CD4-positive, alpha-beta T cell (primary cell): ENCODE data around the gene VEPH1. TPM values are rescaled to one million over a fixed set of nuclear protein-coding genes. Genes with fewer than 3 reads are reported as not detected.

Experiments
- ATAC-seq: fragments of 200-7000 bp; cut with Tn5 transposase; one replicate; pipeline ENCODE4 v1.10.0; 2022; ENCODE audit warnings: mild to moderate bottlenecking; ENCODE audit not compliant: poor library complexity
- CTCF ChIA-PET: fragments of 350-600 bp; sonication (Branson Sonifier 250); formaldehyde crosslinking; loops from one replicate; lab custom pipeline; 2021; ENCODE audit warnings: antibody characterized with exemption, inconsistent platforms; lab: Charles Lee
- POLR2A ChIA-PET: fragments of 350-600 bp; sonication (Branson Sonifier 250); formaldehyde crosslinking; loops from one replicate; lab custom pipeline; 2021; ENCODE audit warnings: antibody characterized with exemption, inconsistent platforms; lab: Charles Lee
- DNase-seq, 14 experiments: peaks; one replicate each; pipeline ENCODE4 v3.0.0-alpha.2; 2013 to 2020; ENCODE audit warnings: mixed read lengths in 2 of 14
- H3K27ac ChIP-seq, 2 donors: one replicate each; pipeline versions ENCODE4 v1.5.1 to v1.7.0; 2013; ENCODE audit warnings: low read length in 2 of 2, low read depth in 1 of 2, mild to moderate bottlenecking in 1 of 2
- H3K27me3 ChIP-seq, 2 experiments: 1 replicate in 1 of 2; 2 replicates in 1 of 2; pipeline versions ENCODE4 v1.6.1 to v1.7.0; 2013; ENCODE audit warnings: low read length in 2 of 2, control low read depth in 1 of 2, mild to moderate bottlenecking in 1 of 2, moderate library complexity in 1 of 2; ENCODE audit not compliant: insufficient read depth in 2 of 2, control insufficient read depth in 1 of 2
- H3K36me3 ChIP-seq: one replicate; pipeline ENCODE4 v1.6.1; 2013; ENCODE audit warnings: low read length, control low read depth; ENCODE audit not compliant: insufficient read depth
- H3K4me1 ChIP-seq: one replicate; pipeline ENCODE4 v1.6.1; 2013; ENCODE audit warnings: low read length, control low read depth; ENCODE audit not compliant: insufficient read depth
- H3K4me3 ChIP-seq: one replicate; pipeline ENCODE4 v1.5.1; 2013; ENCODE audit warnings: mild to moderate bottlenecking, low read length, moderate library complexity
- H3K9me3 ChIP-seq, 2 experiments: 1 replicate in 1 of 2; 2 replicates in 1 of 2; pipeline versions ENCODE4 v1.6.1 to v1.7.0; 2013; ENCODE audit warnings: low read length in 2 of 2, mild to moderate bottlenecking in 2 of 2, control low read depth in 1 of 2, moderate library complexity in 1 of 2; ENCODE audit not compliant: control insufficient read depth in 1 of 2, insufficient read depth in 1 of 2
- H3K27ac Mint-ChIP-seq: one replicate; pipeline ENCODE4 v1.8.0; 2020; ENCODE audit warnings: mixed read lengths
- H3K27me3 Mint-ChIP-seq: one replicate; pipeline ENCODE4 v1.8.0; 2021; ENCODE audit warnings: mixed read lengths
- H3K36me3 Mint-ChIP-seq: one replicate; pipeline ENCODE4 v1.8.0; 2021; ENCODE audit warnings: low read depth, mixed read lengths
- H3K4me1 Mint-ChIP-seq: one replicate; pipeline ENCODE4 v1.8.0; 2021; ENCODE audit warnings: low read depth, mixed read lengths
- H3K4me3 Mint-ChIP-seq: one replicate; pipeline ENCODE4 v1.8.0; 2020; ENCODE audit warnings: mild to moderate bottlenecking, mixed read lengths
- H3K9me3 Mint-ChIP-seq: one replicate; pipeline ENCODE4 v1.8.0; 2020; ENCODE audit warnings: mixed read lengths
- CTCF ChIP-seq: fragments of 200-600 bp; IDR thresholded peaks from one replicate; pipeline ENCODE4 v1.8.0; 2022; ENCODE audit warnings: antibody characterized with exemption, mild to moderate bottlenecking
- intact Hi-C, 2 experiments: fragments of 100-400 bp; cut with DNase I in 1 of 2; cut with micrococcal nuclease in 1 of 2; formaldehyde crosslinking; loops; one replicate each; pipeline versions ENCODE4 v1.15.1 to v1.9.0; 2023 to 2025; cut with DNase I, micrococcal nuclease
- total RNA-seq, 174 experiments: library from RNA in 2 of 174; stranded (reverse) in 2 of 174; gene quantifications; one replicate each; pipeline ENCODE4 v1.2.3 and lab custom pipeline; 2021 to 2026

Gene VEPH1
- total RNA-seq, 2 experiments from 2014 or later: not detected

- H3K36me3 Mint-ChIP-seq: no peaks in the 10 kb centered on the region
- H3K27ac Mint-ChIP-seq: no peak overlapping the region
- peaks cover 10 to 17% of the 10 kb centered on the region in 2 experiments for H3K27me3 ChIP-seq
- H3K9me3 Mint-ChIP-seq: peaks cover 12% of the 10 kb centered on the region
- H3K36me3 ChIP-seq: no peaks in the 10 kb centered on the region
- no peak for ATAC-seq
- ChIA-PET POLR2A (no interaction called here), CTCF (no interaction called here)
- H3K27me3 Mint-ChIP-seq: peaks cover 60% of the 10 kb centered on the region
- no peaks in the 10 kb centered on the region for H3K4me1 ChIP-seq
- intact Hi-C loops: no loop called here
- no peak for TF ChIP-seq CTCF
- H3K4me3 Mint-ChIP-seq: no peak overlapping the region
- no peak overlapping the region for H3K27ac ChIP-seq
- H3K4me3 ChIP-seq: no peak overlapping the region
- H3K9me3 ChIP-seq: peaks cover 5 to 22% of the 10 kb centered on the region in 2 experiments
- no peaks in the 10 kb centered on the region for H3K4me1 Mint-ChIP-seq
- DNase-seq: no peak
These were observed 41.4 kb upstream of the VEPH1 start for GRCh38 chr3:157544501-157545130.

GRCh38 chr3:157543501-157544035, 40.4 kb upstream of the VEPH1 start:
- no peak for DNase-seq
- Histone ChIP-seq H3K4me1 (no peaks in the 10 kb centered on the region), H3K36me3 (no peaks in the 10 kb centered on the region), H3K9me3 (peaks cover 5 to 22% of the 10 kb centered on the region in 2 experiments), H3K27me3 (peaks cover 10 to 17% of the 10 kb centered on the region in 2 experiments), H3K27ac (no peak overlapping the region), H3K4me3 (no peak overlapping the region)
- no peak for TF ChIP-seq CTCF
- intact Hi-C loops: no loop called here
- no peaks in the 10 kb centered on the region for H3K36me3 Mint-ChIP-seq
- ChIA-PET POLR2A (no interaction called here), CTCF (no interaction called here)
- H3K9me3 Mint-ChIP-seq: peaks cover 9% of the 10 kb centered on the region
- no peak overlapping the region for H3K4me3 Mint-ChIP-seq
- H3K27me3 Mint-ChIP-seq: peaks cover 65% of the 10 kb centered on the region
- ATAC-seq: no peak
- no peaks in the 10 kb centered on the region for H3K4me1 Mint-ChIP-seq
- H3K27ac Mint-ChIP-seq: no peak overlapping the region

- H3K27me3 ChIP-seq: peaks cover 10 to 17% of the 10 kb centered on the region in 2 experiments
- Mint-ChIP-seq H3K27me3 (peaks cover 61% of the 10 kb centered on the region), H3K4me1 (no peaks in the 10 kb centered on the region), H3K4me3 (no peak overlapping the region), H3K36me3 (no peaks in the 10 kb centered on the region), H3K9me3 (peaks cover 9% of the 10 kb centered on the region), H3K27ac (no peak overlapping the region)
- no peak for TF ChIP-seq CTCF
- ChIA-PET POLR2A (no interaction called here), CTCF (no interaction called here)
- H3K27ac ChIP-seq: no peak overlapping the region
- DNase-seq (no peak), ATAC-seq (no peak)
- peaks cover 5 to 22% of the 10 kb centered on the region in 2 experiments for H3K9me3 ChIP-seq
- H3K36me3 ChIP-seq: no peaks in the 10 kb centered on the region
- intact Hi-C loops: no loop called here
- H3K4me1 ChIP-seq: no peaks in the 10 kb centered on the region
- H3K4me3 ChIP-seq: no peak overlapping the region
These were observed 39.7 kb upstream of the VEPH1 start for GRCh38 chr3:157542711-157543500.
